ENCODE measurements around the gene METRNL.

GRCh38 chr17:83068641-83069570 is 10.5 kb upstream of the METRNL start:
- TF ChIP-seq REST (IDR thresholded peaks at IDR 0.05; ENCODE audit: low read depth) (no peak), ATF3 (IDR thresholded peaks at IDR 0.05) (no peak), CBX3 (IDR thresholded peaks at IDR 0.05; ENCODE audit: low read depth) (no peak), TCF7L2 (IDR thresholded peaks at IDR 0.05; ENCODE audit: borderline replicate concordance, extremely low read depth, insufficient read depth, insufficient read length) (no peak), CTCF (IDR thresholded peaks at IDR 0.05 in 2 of 3, conservative IDR thresholded peaks at IDR 0.05 in 1 of 3; ENCODE audit: borderline replicate concordance in 1 of 3, insufficient read depth in 1 of 3, low read depth in 2 of 3, low read length in 2 of 3) (no peak), EZH2 (IDR thresholded peaks at IDR 0.05) (no peak)
